Subcutaneous abdominal adipose tissue (tissue), 5 donors: ENCODE results near the gene CRYBG2.
"Not testable (repeated sequence)": the region's sequence is repeated elsewhere in the genome, so short reads cannot be mapped to it uniquely, and the experiment has no call there.

Source experiments
- H3K27ac ChIP-seq: one replicate; pipeline ENCODE4 v1.7.0; 2013; ENCODE audit warnings: low read depth, mild to moderate bottlenecking, inconsistent platforms, low read length, moderate library complexity
- H3K27me3 ChIP-seq, 5 donors: one replicate each; pipeline ENCODE4 v1.7.0; 2013; ENCODE audit warnings: low read length in 5 of 5, inconsistent platforms in 1 of 5; ENCODE audit not compliant: control insufficient read depth in 5 of 5, insufficient read depth in 4 of 5
- H3K36me3 ChIP-seq, 5 donors: one replicate each; pipeline ENCODE4 v1.7.0; 2013; ENCODE audit warnings: low read length in 5 of 5; ENCODE audit not compliant: control insufficient read depth in 5 of 5, insufficient read depth in 5 of 5
- H3K4me1 ChIP-seq, 5 donors: one replicate each; pipeline ENCODE4 v1.7.0; 2013; ENCODE audit warnings: low read length in 5 of 5, mild to moderate bottlenecking in 3 of 5, moderate library complexity in 1 of 5; ENCODE audit not compliant: control insufficient read depth in 5 of 5, insufficient read depth in 5 of 5
- H3K4me3 ChIP-seq, 5 donors: one replicate each; pipeline ENCODE4 v1.7.0; 2013; ENCODE audit warnings: low read length in 5 of 5, low read depth in 1 of 5
- H3K9ac ChIP-seq, 5 donors: one replicate each; pipeline ENCODE4 v1.7.0; 2013; ENCODE audit warnings: low read length in 5 of 5, mild to moderate bottlenecking in 4 of 5, moderate library complexity in 3 of 5
- H3K9me3 ChIP-seq, 5 donors: one replicate each; pipeline ENCODE4 v1.7.0; 2013; ENCODE audit warnings: low read length in 5 of 5; ENCODE audit not compliant: control insufficient read depth in 5 of 5
- donor health status: healthy.
- donor health status: healthy.
- donor health status: healthy.
- donor health status: healthy.
- donor health status: healthy.

The CRYBG2 gene

GRCh38 chr1:26338670-26339069 is 15.3 kb downstream of the CRYBG2 start:
- no peak overlapping the region for H3K4me3 ChIP-seq
- peaks cover 0 to 11% (median 4%) of the 10 kb centered on the region in 5 donors for H3K27me3 ChIP-seq
- H3K4me1 ChIP-seq = peaks cover 0 to 13% (median 11%) of the 10 kb centered on the region in 5 donors
- no peaks in the 10 kb centered on the region for H3K36me3 ChIP-seq
- no peaks in the 10 kb centered on the region for H3K9me3 ChIP-seq
- H3K27ac ChIP-seq = no peak overlapping the region
- no peak overlapping the region for H3K9ac ChIP-seq

DNA sequence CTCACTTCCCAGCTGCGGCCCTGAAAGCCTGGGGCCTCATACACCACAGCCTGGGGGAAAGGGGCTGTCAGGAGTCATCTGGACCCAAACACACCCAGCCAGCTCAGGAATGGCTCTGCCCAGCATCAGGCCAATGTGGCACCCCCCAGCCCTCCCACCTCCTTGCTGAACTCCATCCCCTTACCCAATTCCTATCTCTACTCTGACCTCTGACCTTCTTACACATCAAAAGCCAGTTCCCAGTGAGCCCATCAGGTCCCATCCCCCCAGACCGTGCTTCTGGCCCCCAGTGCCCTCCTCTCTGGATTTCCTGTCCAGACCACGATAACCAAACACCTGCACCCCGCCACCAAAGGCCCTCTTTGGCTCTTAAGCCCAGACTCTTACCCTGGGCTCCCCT is 16.3 kb downstream of the CRYBG2 start:
- Histone ChIP-seq H3K9me3 (no peaks in the 10 kb centered on the region), H3K36me3 (no peaks in the 10 kb centered on the region), H3K27me3 (peaks cover 0 to 11% (median 0%) of the 10 kb centered on the region in 5 donors), H3K27ac (no peak overlapping the region), H3K4me3 (no peak overlapping the region), H3K9ac (no peak overlapping the region), H3K4me1 (peaks cover 0 to 13% (median 11%) of the 10 kb centered on the region in 5 donors)

DNA sequence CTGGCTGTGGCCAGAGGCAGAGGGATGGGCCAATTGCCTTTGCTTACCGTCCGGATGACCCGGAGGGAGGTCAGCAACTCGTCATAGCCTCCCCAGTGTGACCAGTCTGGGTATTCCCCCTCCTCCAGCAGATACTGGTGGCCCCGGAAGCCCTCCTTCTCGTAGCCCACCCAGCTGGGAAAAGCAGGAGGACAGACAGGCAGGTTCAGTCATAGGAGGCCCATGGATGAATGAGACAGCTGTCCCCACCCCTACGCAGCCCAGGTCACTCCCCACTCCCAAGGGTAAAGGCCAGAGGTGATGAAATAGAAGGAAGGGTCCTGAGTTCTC is 16.8 kb downstream of the CRYBG2 start:
- peaks cover 0 to 13% (median 11%) of the 10 kb centered on the region in 5 donors for H3K4me1 ChIP-seq
- H3K9ac ChIP-seq = no peak overlapping the region
- no peaks in the 10 kb centered on the region for H3K36me3 ChIP-seq
- H3K9me3 ChIP-seq = no peaks in the 10 kb centered on the region
- no peak overlapping the region for H3K4me3 ChIP-seq
- H3K27ac ChIP-seq = no peak overlapping the region
- peaks cover 0 to 11% (median 0%) of the 10 kb centered on the region in 5 donors for H3K27me3 ChIP-seq

DNA sequence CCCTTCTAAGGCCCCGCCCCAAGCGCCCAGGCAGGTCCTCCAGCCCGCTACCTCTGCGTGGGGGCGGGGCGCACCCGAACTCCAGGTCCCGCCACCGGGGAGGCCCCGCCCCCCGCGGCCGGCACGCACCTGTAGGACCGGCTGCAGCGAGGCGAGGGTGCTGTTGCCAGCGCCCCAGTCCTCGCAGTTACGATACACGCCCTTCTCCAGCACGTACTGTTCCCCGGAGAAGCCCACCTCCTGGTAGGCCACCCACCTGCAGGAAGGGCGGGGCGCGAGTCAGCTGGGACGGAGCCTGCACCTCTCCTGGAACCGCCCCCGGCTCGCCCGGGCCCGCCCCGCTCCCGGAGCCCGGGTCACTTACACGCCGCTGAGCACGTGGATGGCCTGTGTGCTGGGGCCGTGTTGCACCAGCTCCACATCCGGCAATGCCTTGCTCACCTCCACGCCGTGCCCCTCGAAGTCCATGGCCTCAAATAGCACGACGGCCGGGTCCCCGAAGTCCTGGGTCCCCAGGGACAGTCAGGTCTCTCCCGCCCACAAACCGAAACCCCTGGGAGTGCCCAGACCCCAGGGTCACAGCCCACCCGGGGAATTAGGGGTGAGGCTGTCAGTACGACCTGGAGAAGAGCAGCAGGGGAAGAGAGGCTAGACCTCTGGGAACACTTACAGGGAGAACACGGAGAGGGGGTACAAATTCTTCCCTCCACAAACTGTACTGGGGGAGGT is 17.3 kb downstream of the CRYBG2 start:
- Histone ChIP-seq H3K4me3 (peak overlapping the region in 4 of 5 donors; percentile 57 to 66 (median 59)), H3K27ac (no peak overlapping the region), H3K4me1 (peaks cover 0 to 15% (median 12%) of the 10 kb centered on the region in 5 donors), H3K9ac (no peak overlapping the region), H3K27me3 (peaks cover 0 to 13% (median 0%) of the 10 kb centered on the region in 5 donors), H3K9me3 (no peaks in the 10 kb centered on the region), H3K36me3 (no peaks in the 10 kb centered on the region)

GRCh38 chr1:26335774-26336476 is 18.0 kb downstream of the CRYBG2 start:
- peak overlapping the region; percentile 57 to 81 (median 61) for H3K4me3 ChIP-seq
- H3K27ac ChIP-seq = no peak overlapping the region
- peaks cover 0 to 19% (median 5%) of the 10 kb centered on the region in 5 donors for H3K27me3 ChIP-seq
- peak overlapping the region in 1 of 5 donors; percentile 30 for H3K9ac ChIP-seq
- no peaks in the 10 kb centered on the region for H3K9me3 ChIP-seq
- peaks cover 0 to 18% (median 15%) of the 10 kb centered on the region in 5 donors for H3K4me1 ChIP-seq
- no peaks in the 10 kb centered on the region for H3K36me3 ChIP-seq

GRCh38 chr1:26333312-26333711 is 20.6 kb downstream of the CRYBG2 start:
- H3K36me3 ChIP-seq = not testable (repeated sequence)
- H3K27me3 ChIP-seq = peaks cover 3 to 21% (median 8%) of the 10 kb centered on the region in 5 donors

DNA sequence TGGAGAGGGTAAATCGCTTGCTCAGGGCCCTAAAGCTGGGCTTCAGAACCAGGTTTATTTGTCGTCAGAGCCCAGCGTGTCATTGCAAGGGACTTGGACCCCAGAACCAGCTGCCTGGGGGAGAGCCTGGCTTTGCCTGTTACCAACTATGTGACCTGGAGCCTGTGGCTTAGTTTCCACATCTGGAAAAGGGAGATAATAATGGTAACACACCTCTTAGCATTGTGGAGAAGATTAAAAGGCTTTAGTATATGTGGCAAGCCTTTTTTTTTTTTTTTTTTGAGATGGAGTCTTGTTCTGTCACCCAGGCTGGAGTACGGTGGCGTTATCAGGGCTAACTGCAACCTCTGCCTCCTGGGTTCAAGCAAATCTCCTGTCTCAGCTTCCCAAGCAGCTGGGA is 23.7 kb downstream of the CRYBG2 start:
- Histone ChIP-seq H3K27ac (no peak overlapping the region), H3K36me3 (no peaks in the 10 kb centered on the region), H3K9ac (no peak overlapping the region), H3K4me1 (peaks cover 0 to 4% (median 4%) of the 10 kb centered on the region in 5 donors), H3K27me3 (peaks cover 3 to 17% (median 8%) of the 10 kb centered on the region in 5 donors), H3K9me3 (no peaks in the 10 kb centered on the region), H3K4me3 (no peak overlapping the region)

More at GRCh38 chr1:26333312-26333711, 20.6 kb downstream of the CRYBG2 start:
- not testable (repeated sequence) for H3K4me3 ChIP-seq, H3K27ac ChIP-seq, H3K9ac ChIP-seq, H3K9me3 ChIP-seq
- H3K4me1 ChIP-seq = peaks cover 0 to 18% (median 15%) of the 10 kb centered on the region in 5 donors

DNA sequence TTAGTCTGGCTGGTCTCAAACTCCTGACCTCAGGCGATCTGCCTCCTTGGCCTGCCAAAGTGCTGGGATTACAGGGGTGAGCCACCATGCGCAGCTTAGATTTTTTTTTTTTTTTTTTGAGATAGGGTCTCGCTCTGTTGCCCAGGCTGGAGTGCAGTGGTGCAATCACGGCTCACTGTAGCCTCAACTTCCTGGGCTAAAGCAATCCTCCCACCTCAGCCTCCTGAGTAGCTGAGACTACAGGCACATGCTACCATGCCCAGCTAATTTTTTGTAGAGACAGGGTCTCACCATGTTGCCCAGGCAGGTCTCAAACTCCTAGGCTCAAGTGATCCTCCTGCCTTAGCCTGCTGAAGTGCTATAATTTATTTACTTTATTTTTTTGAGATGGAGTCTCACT is 24.6 kb downstream of the CRYBG2 start:
- H3K36me3 ChIP-seq, H3K4me3 ChIP-seq, H3K9me3 ChIP-seq, H3K27ac ChIP-seq, H3K4me1 ChIP-seq, H3K9ac ChIP-seq: not testable (repeated sequence)
- H3K27me3 ChIP-seq = peaks cover 3 to 14% (median 8%) of the 10 kb centered on the region in 5 donors

GRCh38 chr1:26328597-26328996 is 25.3 kb downstream of the CRYBG2 start:
- no peak overlapping the region for H3K4me3 ChIP-seq
- peaks cover 3 to 10% (median 8%) of the 10 kb centered on the region in 5 donors for H3K27me3 ChIP-seq
- no peaks in the 10 kb centered on the region for H3K9me3 ChIP-seq
- peaks cover 0 to 4% (median 4%) of the 10 kb centered on the region in 5 donors for H3K4me1 ChIP-seq
- no peak overlapping the region for H3K9ac ChIP-seq
- no peak overlapping the region for H3K27ac ChIP-seq
- H3K36me3 ChIP-seq = no peaks in the 10 kb centered on the region

GRCh38 chr1:26327956-26328362 is 26.0 kb downstream of the CRYBG2 start:
- no peaks in the 10 kb centered on the region for H3K36me3 ChIP-seq
- no peak overlapping the region for H3K4me3 ChIP-seq
- H3K9ac ChIP-seq = no peak overlapping the region
- H3K9me3 ChIP-seq = no peaks in the 10 kb centered on the region
- no peak overlapping the region for H3K27ac ChIP-seq
- peaks cover 3 to 10% (median 7%) of the 10 kb centered on the region in 5 donors for H3K27me3 ChIP-seq
- peaks cover 0 to 4% (median 4%) of the 10 kb centered on the region in 5 donors for H3K4me1 ChIP-seq
